Measurements from ENCODE around the gene GUCY2C. TPM values are rescaled to one million over a fixed set of nuclear protein-coding genes. Genes with fewer than 3 reads are reported as not detected.

Gene GUCY2C
- total RNA-seq, 1 experiment from 2014 or later = 1.9 TPM

DNA sequence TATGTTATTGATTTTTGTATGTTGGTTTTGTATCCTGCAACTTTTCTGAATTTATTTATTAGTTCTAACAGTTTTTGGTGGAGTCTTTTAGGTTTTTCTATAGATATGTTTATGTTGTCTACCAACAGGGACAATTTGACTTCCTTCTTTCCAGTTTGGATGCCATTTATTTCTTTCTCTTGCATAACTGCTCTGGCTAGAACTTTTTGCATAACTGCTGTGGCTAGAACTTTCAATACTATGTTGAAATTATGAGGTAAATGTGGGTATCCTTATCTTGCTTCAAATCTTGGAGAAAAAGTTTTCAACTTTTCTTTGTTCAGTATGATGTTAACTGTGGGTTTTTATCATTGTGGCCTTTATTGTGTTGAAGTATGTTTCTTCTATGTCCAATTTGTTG is 88.8 kb downstream of the GUCY2C start:
- H2BK20ac ChIP-seq (ENCODE audit: low read depth, low read length, poor library complexity, severe bottlenecking) = no peak overlapping the region
- no peak overlapping the region for H4K91ac ChIP-seq (ENCODE audit: insufficient read length, low read depth, low read length)
- no peak overlapping the region for H3K9ac ChIP-seq (ENCODE audit: extremely low read depth, insufficient read length, low read length)
- no peak overlapping the region for H3K18ac ChIP-seq (ENCODE audit: insufficient read length, low read depth, low read length)
- no peaks in the 10 kb centered on the region for H3K4me1 ChIP-seq (ENCODE audit: insufficient read depth, low read length)
- Mint-ChIP-seq H3K27me3 (ENCODE audit: low read depth) (no peaks in the 10 kb centered on the region; the same call in 1 of the 2 replicates), H3K4me3 (no peak overlapping the region), H3K27ac (no peak overlapping the region), H3K36me3 (ENCODE audit: insufficient read depth in 1 of 3, low read depth in 3 of 3) (peaks cover 10 to 24% (median 10%) of the 10 kb centered on the region in 3 experiments), H3K9me3 (peaks cover 42 to 52% of the 10 kb centered on the region in 2 experiments), H3K4me1 (peaks cover 2 to 3% of the 10 kb centered on the region in 2 experiments; a peak in 1 of 4 replicates)
- H2BK5ac ChIP-seq (ENCODE audit: insufficient read length, low read length) = no peak overlapping the region
- H2BK15ac ChIP-seq (ENCODE audit: low read depth, low read length) = no peak overlapping the region
- H3K23me2 ChIP-seq (ENCODE audit: insufficient read length, low read depth, low read length, poor library complexity, severe bottlenecking) = no peaks in the 10 kb centered on the region
- no peak overlapping the region for H4K5ac ChIP-seq (ENCODE audit: insufficient read length, low read depth, low read length)
- H4K8ac ChIP-seq (replicated peaks; ENCODE audit: insufficient read length, low read depth, low read length) = no peak overlapping the region
- no peaks in the 10 kb centered on the region for H3K79me1 ChIP-seq (ENCODE audit: insufficient read depth, low read depth, low read length, poor library complexity, severe bottlenecking)
- no peaks in the 10 kb centered on the region for H3K9me3 ChIP-seq (ENCODE audit: control insufficient read depth, low read depth, low read length)
- TF ChIP-seq, protein P1, sequence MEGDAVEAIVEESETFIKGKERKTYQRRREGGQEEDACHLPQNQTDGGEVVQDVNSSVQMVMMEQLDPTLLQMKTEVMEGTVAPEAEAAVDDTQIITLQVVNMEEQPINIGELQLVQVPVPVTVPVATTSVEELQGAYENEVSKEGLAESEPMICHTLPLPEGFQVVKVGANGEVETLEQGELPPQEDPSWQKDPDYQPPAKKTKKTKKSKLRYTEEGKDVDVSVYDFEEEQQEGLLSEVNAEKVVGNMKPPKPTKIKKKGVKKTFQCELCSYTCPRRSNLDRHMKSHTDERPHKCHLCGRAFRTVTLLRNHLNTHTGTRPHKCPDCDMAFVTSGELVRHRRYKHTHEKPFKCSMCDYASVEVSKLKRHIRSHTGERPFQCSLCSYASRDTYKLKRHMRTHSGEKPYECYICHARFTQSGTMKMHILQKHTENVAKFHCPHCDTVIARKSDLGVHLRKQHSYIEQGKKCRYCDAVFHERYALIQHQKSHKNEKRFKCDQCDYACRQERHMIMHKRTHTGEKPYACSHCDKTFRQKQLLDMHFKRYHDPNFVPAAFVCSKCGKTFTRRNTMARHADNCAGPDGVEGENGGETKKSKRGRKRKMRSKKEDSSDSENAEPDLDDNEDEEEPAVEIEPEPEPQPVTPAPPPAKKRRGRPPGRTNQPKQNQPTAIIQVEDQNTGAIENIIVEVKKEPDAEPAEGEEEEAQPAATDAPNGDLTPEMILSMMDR (conservative IDR thresholded peaks at IDR 0.05) = no peak
- no peak overlapping the region for H2BK12ac ChIP-seq (ENCODE audit: insufficient read length, low read depth, low read length)
- no peaks in the 10 kb centered on the region for H3K79me2 ChIP-seq (ENCODE audit: insufficient read depth, low read length)
- no peak overlapping the region for H3K14ac ChIP-seq (ENCODE audit: insufficient read depth, low read length)
- no peak overlapping the region for H3K23ac ChIP-seq (ENCODE audit: insufficient read length, low read depth, low read length)
- H2BK120ac ChIP-seq (ENCODE audit: low read depth, low read length, poor library complexity, severe bottlenecking) = no peak overlapping the region
- no peak overlapping the region for H2AFZ ChIP-seq (ENCODE audit: low read length)
- no peak overlapping the region for H2AK5ac ChIP-seq (ENCODE audit: insufficient read length, low read length)
- no peak for DNase-seq
- H3K27me3 ChIP-seq (ENCODE audit: insufficient read depth, low read length) = no peaks in the 10 kb centered on the region
- no peak overlapping the region for H3T11ph ChIP-seq (ENCODE audit: low read length)
- H3K4ac ChIP-seq (ENCODE audit: low read depth, low read length) = no peak overlapping the region
- H4K20me1 ChIP-seq (ENCODE audit: control insufficient read depth, insufficient read depth, insufficient read length) = no peaks in the 10 kb centered on the region
- H3K4me2 ChIP-seq (ENCODE audit: insufficient read depth, insufficient read length, low read length) = no peak overlapping the region
- no peak overlapping the region for H3K27ac ChIP-seq (ENCODE audit: insufficient read length, low read depth, low read length)
- H3K56ac ChIP-seq (ENCODE audit: insufficient read length, low read depth, low read length) = no peak overlapping the region

Measured in H9 (cell line).